GM12878 (cell line): ENCODE measurements around the gene YAF2. TPM values are rescaled to one million over a fixed set of nuclear protein-coding genes. Genes with fewer than 3 reads are reported as not detected.
A peak's percentile ranks its signal among the peaks of the same experiment; 100 is the strongest.

Experiments used
- ATAC-seq: fragments of 200-7000 bp; cut with Tn5 transposase; 3 replicates; pipeline ENCODE4 v1.9.1; 2020; ENCODE audit warnings: mild to moderate bottlenecking, moderate library complexity
- BruUV-seq: library from RNA; stranded (reverse); fragments of 400-500 nt; replicated peaks from 2 replicates; lab custom pipeline; 2021; lab: Mats Ljungman, UMichigan
- CTCF ChIA-PET: fragments of 300-600 bp; sonication (Branson Sonifier 250); formaldehyde crosslinking; extraction: SDS; loops from one replicate; lab custom pipeline; 2021; ENCODE audit warnings: inconsistent platforms; lab: Yijun Ruan, JAX
- POLR2A ChIA-PET: fragments of 350-600 bp; formaldehyde crosslinking; extraction: SDS; loops from one replicate; lab custom pipeline; 2021; ENCODE audit warnings: inconsistent platforms; lab: Charles Lee
- RAD21 ChIA-PET: fragments of 300-600 bp; sonication (Branson Sonifier 250); formaldehyde crosslinking; loops from one replicate; lab custom pipeline; 2023; ENCODE audit warnings: antibody characterized with exemption; ENCODE audit not compliant: unreplicated experiment; lab: Charles Lee
- SMC1A ChIA-PET: fragments of 300-600 bp; sonication (Branson Sonifier 250); formaldehyde crosslinking; loops from one replicate; lab custom pipeline; 2023; ENCODE audit not compliant: unreplicated experiment, uncharacterized antibody; lab: Charles Lee
- DNase-seq: peaks from one replicate; pipeline ENCODE4 v3.0.0-alpha.2; 2011; ENCODE audit warnings: low read depth, low spot score
- FAIRE-seq: peaks from 3 replicates; lab custom pipeline; 2011; peaks lifted over from hg19 to GRCh38; lab: Jason Lieb, UNC
- H2AFZ ChIP-seq: 2 replicates; pipeline ENCODE4 v1.6.0; 2011; ENCODE audit warnings: low read depth, low read length, control low read depth; ENCODE audit not compliant: control insufficient read depth
- H3K27ac ChIP-seq: 2 replicates; pipeline ENCODE4 v1.5.1; 2011; ENCODE audit warnings: control low read depth; ENCODE audit not compliant: control insufficient read depth, insufficient read depth
- H3K27me3 ChIP-seq, 2 experiments: replicated peaks in 1 of 2; 2 replicates each; pipeline versions ENCODE4 v1.6.0 to v1.6.1; 2011; ENCODE audit warnings: low read length in 1 of 2; ENCODE audit not compliant: control insufficient read depth in 2 of 2, insufficient read depth in 2 of 2
- H3K36me3 ChIP-seq, 2 experiments: 2 replicates each; pipeline ENCODE4 v1.5.1; 2011; ENCODE audit warnings: low read length in 1 of 2; ENCODE audit not compliant: control insufficient read depth in 2 of 2, insufficient read depth in 2 of 2
- H3K4me1 ChIP-seq: 2 replicates; pipeline ENCODE4 v1.6.1; 2011; ENCODE audit warnings: mild to moderate bottlenecking, low read length, moderate library complexity, mixed read lengths; ENCODE audit not compliant: control insufficient read depth, insufficient read depth
- H3K4me2 ChIP-seq: 2 replicates; pipeline ENCODE4 v1.6.0; 2011; ENCODE audit warnings: control low read depth; ENCODE audit not compliant: control insufficient read depth, insufficient read depth
- H3K4me3 ChIP-seq: fragments of 200-600 bp; sonication (generic); 2 replicates; pipeline ENCODE4 v1.5.1; 2016
- H3K79me2 ChIP-seq: 2 replicates; pipeline ENCODE4 v1.6.0; 2011; ENCODE audit warnings: low read length; ENCODE audit not compliant: control insufficient read depth, insufficient read depth
- H3K9ac ChIP-seq: 2 replicates; pipeline ENCODE4 v1.8.0; 2011; ENCODE audit warnings: low read length, control low read depth, mixed read lengths; ENCODE audit not compliant: control insufficient read depth, insufficient read depth
- H3K9me3 ChIP-seq: replicated peaks from 3 replicates; pipeline ENCODE4 v1.5.1; 2011; ENCODE audit warnings: mild to moderate bottlenecking, low read length; ENCODE audit not compliant: control insufficient read depth, insufficient read depth
- H4K20me1 ChIP-seq: 2 replicates; pipeline ENCODE4 v1.6.0; 2011; ENCODE audit not compliant: control insufficient read depth, insufficient read depth
- ATF2 ChIP-seq: IDR thresholded peaks from 2 replicates; pipeline ENCODE4 v1.6.1; 2012; ENCODE audit warnings: low read length, inconsistent platforms
- CBX5 ChIP-seq: sonication (generic); IDR thresholded peaks from 2 replicates; pipeline ENCODE4 v1.6.1; 2016; ENCODE audit warnings: low read depth, moderate library complexity, mild to moderate bottlenecking, inconsistent platforms
- CTCF ChIP-seq, 3 experiments: IDR thresholded peaks in 2 of 3; conservative IDR thresholded peaks in 1 of 3; 2 replicates each; pipeline ENCODE4 v1.5.1; 2011; ENCODE audit warnings: low read depth in 3 of 3, low read length in 3 of 3, mild to moderate bottlenecking in 3 of 3, control low read depth in 2 of 3, moderate library complexity in 2 of 3, inconsistent platforms in 1 of 3, mixed read lengths in 1 of 3; ENCODE audit not compliant: control insufficient read depth in 2 of 3, insufficient read depth in 1 of 3; ENCODE audit errors: extremely low read depth in 1 of 3
- E2F4 ChIP-seq: IDR thresholded peaks from 2 replicates; pipeline ENCODE4 v1.6.1; 2012; ENCODE audit warnings: low read depth, low read length, improper control_type of control experiment
- IRF3 ChIP-seq: fragments of 450-650 bp; IDR thresholded peaks from 2 replicates; pipeline ENCODE4 v1.6.1; 2014; ENCODE audit warnings: mild to moderate bottlenecking
- NKRF ChIP-seq: fragments of 450-650 bp; conservative IDR thresholded peaks from 2 replicates; pipeline ENCODE4 v1.6.1; 2017; ENCODE audit warnings: mild to moderate bottlenecking, moderate library complexity
- RUNX3 ChIP-seq: IDR thresholded peaks from 2 replicates; pipeline ENCODE4 v1.6.1; 2012; ENCODE audit warnings: low read length, inconsistent platforms
- STAT1 ChIP-seq: fragments of 450-650 bp; conservative IDR thresholded peaks from 2 replicates; pipeline ENCODE4 v1.6.1; 2014; ENCODE audit warnings: antibody characterized with exemption, mild to moderate bottlenecking
- TAF1 ChIP-seq: IDR thresholded peaks from 2 replicates; pipeline ENCODE4 v1.6.1; 2011; ENCODE audit warnings: mild to moderate bottlenecking, low read depth, low read length, borderline replicate concordance
- ZNF622 ChIP-seq: fragments of 450-650 bp; IDR thresholded peaks from 2 replicates; pipeline ENCODE4 v1.6.1; 2017; ENCODE audit warnings: mild to moderate bottlenecking, inconsistent platforms
- ZNF687 ChIP-seq: fragments of 450-650 bp; IDR thresholded peaks from 2 replicates; pipeline ENCODE4 v1.6.1; 2017; ENCODE audit warnings: mild to moderate bottlenecking, moderate library complexity
- ZZZ3 ChIP-seq: IDR thresholded peaks from 2 replicates; pipeline ENCODE4 v1.6.1; 2011; ENCODE audit warnings: low read depth; ENCODE audit not compliant: control insufficient read depth, insufficient read length
- WGBS: methylation state at CpG from one replicate; pipeline ENCODE4 v1.1.6; 2016; ENCODE audit warnings: low lambda C conversion rate; ENCODE audit not compliant: insufficient replicate concordance, insufficient coverage; ENCODE audit errors: missing lambda C conversion rate; 5-methylcytosine and 5-hydroxymethylcytosine counted together
- in situ Hi-C: fragments of 300-500 bp; cut with MboI; formaldehyde crosslinking; loops from 9 replicates; pipeline ENCODE4 v1.14.3; 2018; ENCODE audit warnings: mixed read lengths
- intact Hi-C: fragments of 100-400 bp; cut with micrococcal nuclease; formaldehyde crosslinking; loops from one replicate; pipeline ENCODE4 v1.14.2; 2022; ENCODE audit not compliant: unreplicated experiment
- polyA plus RNA-seq, 11 experiments: library from polyadenylated mRNA; depleted of rRNA in 4 of 11; unstranded in 6 of 11; stranded (reverse) in 5 of 11; fragments of >200 nt; fragmentation: Nextera tagmentation in 4 of 11; fragmentation: Illumina TruSeq in 1 of 11; extraction: Ambion mirVana in 4 of 11; extraction: Trizol in 1 of 11; gene quantifications; 1 replicate in 1 of 11; 2 replicates in 10 of 11; pipeline versions ENCODE4 v1.2.1 to v1.2.3, GENCODE V29; 2011 to 2016; ENCODE audit warnings: inconsistent platforms in 2 of 11, missing spikeins in 2 of 11, low read depth in 1 of 11
- total RNA-seq, 4 experiments: library from RNA; depleted of rRNA in 3 of 4; stranded (reverse); fragments of >200 nt in 3 of 4; fragmentation: Illumina TruSeq in 1 of 4; extraction: Trizol in 1 of 4; gene quantifications; 2 replicates each; pipeline versions ENCODE4 v1.2.1 to v1.2.3, GENCODE V29; 2013 to 2021

Gene YAF2
- total and polyA plus RNA-seq, 10 of the 15 experiments (the other 5 are each of a cell fraction or from before 2014, with no cell fraction given) = 18.8 to 36.6 (median 23.0) TPM

- peaks cover 3% of the 10 kb centered on the region; the same call in 1 of the 2 replicates for H3K4me1 ChIP-seq
- BruUV-seq = no TSS peak
- RAD21 ChIA-PET = no interaction called here
- H3K27me3 ChIP-seq = no peaks in the 10 kb centered on the region
- no CpG with 5 or more reads among the region's 54 CpGs for WGBS
- peak overlapping the region; percentile 87 for H3K9ac ChIP-seq
- H3K4me2 ChIP-seq = no peak overlapping the region
- H2AFZ ChIP-seq = peak overlapping the region; percentile 73
- POLR2A ChIA-PET = no interaction called here
- no peaks in the 10 kb centered on the region for H4K20me1 ChIP-seq
- DNase-seq = no peak
- H3K9me3 ChIP-seq = no peaks in the 10 kb centered on the region
- peak overlapping the region; percentile 87 for H3K27ac ChIP-seq
- FAIRE-seq = no peak
- H3K79me2 ChIP-seq = peaks cover 44% of the 10 kb centered on the region
- no peak for ATAC-seq
- CTCF ChIA-PET = no interaction called here
- in situ Hi-C loops (no loop called here), intact Hi-C loops (loop anchor here (1.0 to 5.0 kb wide), 4 partner anchors 61 to 135 kb away; partner anchors contain the start of genes GXYLT1, PPHLN1 and ZCRB1)
- H3K4me3 ChIP-seq = peak overlapping the region; percentile 77; the same call in 1 of the 2 replicates
- peaks cover 0 to 6% of the 10 kb centered on the region in 2 experiments; a peak in 2 of 4 replicates for H3K36me3 ChIP-seq
- SMC1A ChIA-PET = no interaction called here
- no peak for TF ChIP-seq E2F4
- no peak for TF ChIP-seq CBX5
- TF ChIP-seq ATF2 = no peak
- TF ChIP-seq ZZZ3 = no peak
- TF ChIP-seq IRF3 = no peak
- no peak for TF ChIP-seq CTCF (IDR thresholded peaks at IDR 0.05 in 2 of 3, conservative IDR thresholded peaks at IDR 0.05 in 1 of 3; ENCODE audit: control insufficient read depth in 2 of 3, extremely low read depth in 1 of 3, insufficient read depth in 1 of 3, low read depth in 3 of 3, low read length in 3 of 3)
- TF ChIP-seq STAT1 = no peak
- TF ChIP-seq RUNX3 = 0 out of 2 replicates have a peak, but pooled peaks have one; percentile 7
- peak; percentile 17 for TF ChIP-seq NKRF
- no peak for TF ChIP-seq ZNF687
- TF ChIP-seq ZNF622 = no peak
- TF ChIP-seq TAF1 = peak; percentile 24; the same call in 1 of the 2 replicates
Observed at GRCh38 chr12:42237853-42238239, 202 bp downstream of the YAF2 start.
